Measurements from ENCODE around the gene TUB. TPM values are rescaled to one million over a fixed set of nuclear protein-coding genes. Genes with fewer than 3 reads are reported as not detected.

The TUB gene
- polyA plus RNA-seq, 1 donor (not counting 4 experiments of a cell fraction or from before 2014, with no cell fraction given), result 0.84 TPM

DNA sequence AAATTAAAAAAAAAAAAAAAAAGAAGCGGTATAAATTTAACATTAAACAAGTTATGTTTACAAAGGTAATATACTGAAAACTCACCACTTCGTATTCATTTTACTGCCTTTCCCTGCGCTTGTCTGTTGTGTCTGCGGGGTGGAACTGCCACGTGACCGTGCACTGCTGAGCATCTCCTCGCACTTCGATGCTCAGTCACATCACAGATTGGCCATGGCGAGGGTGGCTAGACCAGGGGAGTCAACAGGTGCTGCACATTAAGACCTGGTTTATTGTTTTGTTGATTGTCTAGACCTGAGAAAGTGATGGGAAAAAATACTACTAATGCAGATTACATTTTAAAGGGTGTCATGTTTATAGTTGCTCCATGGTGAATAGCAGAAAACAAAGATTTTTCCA lies 22.8 kb upstream of the TUB start:
- H3K27ac ChIP-seq (ENCODE audit: control insufficient read depth, insufficient read depth, low read length), result no peak overlapping the region
- no peak for FAIRE-seq

GRCh38 chr11:8059030-8059429 lies 22.0 kb upstream of the TUB start:
- dilution Hi-C loops (cut with MboI; ENCODE audit: extremely low pct_ligation_motif_present, low sequenced_read_pairs), result no loop called here
- Histone ChIP-seq H3K4me3 (ENCODE audit: control insufficient read depth in 2 of 3, extremely low read depth in 1 of 3, insufficient read depth in 2 of 3, low read depth in 1 of 3, low read length in 3 of 3) (no peak overlapping the region), H3K27me3 (ENCODE audit: control insufficient read depth, extremely low read depth, insufficient read depth, low read length) (no peaks in the 10 kb centered on the region), H3K9me3 (ENCODE audit: control insufficient read depth, low read depth, low read length) (no peaks in the 10 kb centered on the region), H4K20me1 (ENCODE audit: control insufficient read depth, extremely low read depth, insufficient read depth, low read length) (no peaks in the 10 kb centered on the region), H3K79me2 (ENCODE audit: control insufficient read depth, insufficient read depth, low read length) (no peaks in the 10 kb centered on the region), H3K4me2 (ENCODE audit: control insufficient read depth, extremely low read depth, insufficient read depth, low read depth, low read length) (no peak overlapping the region), H3K9ac (ENCODE audit: control insufficient read depth, extremely low read depth, insufficient read depth, low read length) (no peak overlapping the region), H3K27ac (ENCODE audit: control insufficient read depth, insufficient read depth, low read length) (no peak overlapping the region), H3K4me1 (ENCODE audit: control insufficient read depth, extremely low read depth, insufficient read depth, low read length) (no peaks in the 10 kb centered on the region), H3K36me3 (ENCODE audit: control insufficient read depth in 2 of 2, extremely low read depth in 1 of 2, insufficient read depth in 2 of 2, low read length in 2 of 2) (no peaks in the 10 kb centered on the region), H2AFZ (ENCODE audit: control insufficient read depth, low read length) (no peak overlapping the region), H3K9me1 (ENCODE audit: control insufficient read depth, extremely low read depth, insufficient read depth, low read length) (no peaks in the 10 kb centered on the region)
- DNase-seq (ENCODE audit: low read depth, low spot score) (no peak), FAIRE-seq (no peak)
- TF ChIP-seq CTCF (optimal IDR thresholded peaks at IDR 0.05 in 1 of 3, IDR thresholded peaks at IDR 0.05 in 1 of 3, conservative IDR thresholded peaks at IDR 0.05 in 1 of 3; ENCODE audit: extremely low read depth in 1 of 3, insufficient read depth in 2 of 3, low read length in 3 of 3) (no peak), EZH2 (IDR thresholded peaks at IDR 0.05; ENCODE audit: low read length) (no peak)

More for the DNA sequence above, 22.8 kb upstream of the TUB start:
- Histone ChIP-seq H3K27me3 (ENCODE audit: control insufficient read depth, extremely low read depth, insufficient read depth, low read length) (no peaks in the 10 kb centered on the region), H3K4me3 (ENCODE audit: control insufficient read depth in 2 of 3, extremely low read depth in 1 of 3, insufficient read depth in 2 of 3, low read depth in 1 of 3, low read length in 3 of 3) (no peak overlapping the region), H3K4me1 (ENCODE audit: control insufficient read depth, extremely low read depth, insufficient read depth, low read length) (no peaks in the 10 kb centered on the region), H3K9ac (ENCODE audit: control insufficient read depth, extremely low read depth, insufficient read depth, low read length) (no peak overlapping the region), H3K9me1 (ENCODE audit: control insufficient read depth, extremely low read depth, insufficient read depth, low read length) (no peaks in the 10 kb centered on the region), H3K4me2 (ENCODE audit: control insufficient read depth, extremely low read depth, insufficient read depth, low read depth, low read length) (no peak overlapping the region), H2AFZ (ENCODE audit: control insufficient read depth, low read length) (no peak overlapping the region), H4K20me1 (ENCODE audit: control insufficient read depth, extremely low read depth, insufficient read depth, low read length) (no peaks in the 10 kb centered on the region), H3K36me3 (ENCODE audit: control insufficient read depth in 2 of 2, extremely low read depth in 1 of 2, insufficient read depth in 2 of 2, low read length in 2 of 2) (no peaks in the 10 kb centered on the region), H3K9me3 (ENCODE audit: control insufficient read depth, low read depth, low read length) (no peaks in the 10 kb centered on the region), H3K79me2 (ENCODE audit: control insufficient read depth, insufficient read depth, low read length) (no peaks in the 10 kb centered on the region)
- DNase-seq (ENCODE audit: low read depth, low spot score), result no peak
- dilution Hi-C loops (cut with MboI; ENCODE audit: extremely low pct_ligation_motif_present, low sequenced_read_pairs), result no loop called here
- TF ChIP-seq CTCF (optimal IDR thresholded peaks at IDR 0.05 in 1 of 3, IDR thresholded peaks at IDR 0.05 in 1 of 3, conservative IDR thresholded peaks at IDR 0.05 in 1 of 3; ENCODE audit: extremely low read depth in 1 of 3, insufficient read depth in 2 of 3, low read length in 3 of 3) (no peak), EZH2 (IDR thresholded peaks at IDR 0.05; ENCODE audit: low read length) (no peak)

All from keratinocyte (primary cell).